Measurements from ENCODE around the gene TCF12.
"Not testable (repeated sequence)": the region's sequence is repeated elsewhere in the genome, so short reads cannot be mapped to it uniquely, and the experiment has no call there.

Gene TCF12

DNA sequence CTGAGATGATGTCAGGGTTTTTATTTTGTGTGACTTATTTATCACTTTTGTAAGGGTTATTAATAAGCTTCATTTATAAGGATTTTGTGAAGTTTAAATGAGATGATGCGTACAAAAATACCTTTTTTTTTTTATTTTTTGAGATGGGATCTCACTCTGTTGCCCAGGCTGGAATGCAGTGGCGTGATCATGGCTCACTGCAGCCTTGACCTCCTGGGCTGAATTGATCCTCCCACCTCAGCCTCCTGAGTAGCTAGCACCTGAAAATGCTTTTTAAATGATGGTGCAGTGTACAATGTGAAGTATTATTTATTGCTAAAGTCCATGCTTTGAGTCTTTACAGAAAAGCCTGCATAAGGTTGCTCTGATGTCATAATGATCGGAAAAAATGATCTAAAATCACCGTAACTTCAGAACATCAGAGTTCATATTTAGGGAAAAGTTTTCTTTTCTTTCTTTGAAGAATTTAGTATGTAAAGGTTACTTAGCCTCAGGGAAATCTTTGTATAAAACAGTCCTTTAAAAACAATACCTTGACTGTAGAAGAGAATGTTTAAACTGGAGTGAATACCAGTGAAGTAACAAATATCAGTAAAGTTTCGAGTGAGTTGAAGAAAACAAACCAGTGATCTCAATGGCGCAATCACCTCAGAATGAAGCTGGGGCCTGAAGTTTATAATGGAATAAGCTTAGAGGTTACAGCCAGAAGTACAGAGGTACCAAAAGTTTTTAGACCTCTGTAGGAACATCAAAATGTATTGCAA lies 29.7 kb downstream of the TCF12 start:
- DNase-seq (ENCODE audit: low read depth) = no peak

DNA sequence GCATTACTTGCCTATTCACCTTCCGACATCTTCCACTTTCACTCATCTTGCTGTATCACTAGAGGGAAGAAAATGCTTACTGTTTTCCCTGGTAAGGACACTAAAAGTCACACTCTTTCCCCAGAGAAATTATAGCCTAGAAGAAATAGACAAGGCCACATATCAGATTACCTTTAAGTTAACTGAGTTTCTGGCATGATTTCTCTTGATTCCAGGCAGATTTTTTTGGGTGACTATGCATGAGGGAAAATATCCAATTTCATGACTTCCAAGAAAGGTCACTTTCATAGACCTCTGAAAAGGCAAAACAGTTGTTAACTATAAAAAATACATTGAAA lies 30.3 kb downstream of the TCF12 start:
- no peak for DNase-seq (ENCODE audit: low read depth)

DNA sequence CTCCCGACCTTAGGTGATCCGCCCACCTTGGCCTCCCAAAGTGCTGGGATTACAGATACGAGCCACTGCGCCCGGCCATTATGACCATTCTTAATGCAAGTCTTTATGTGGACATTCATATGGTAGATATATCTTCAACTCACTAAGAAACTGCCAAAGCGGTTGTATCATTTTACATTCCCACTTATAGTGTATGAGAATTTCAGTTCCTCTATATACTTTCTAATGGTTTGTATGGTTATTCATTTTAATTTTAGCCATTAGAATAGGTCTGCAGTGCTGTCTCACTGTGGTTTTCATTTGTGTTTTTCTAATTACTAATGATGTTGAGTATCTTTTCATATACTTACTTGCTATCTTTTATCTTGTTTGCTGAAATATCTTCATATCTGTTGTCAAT lies 32.5 kb downstream of the TCF12 start:
- no peak for DNase-seq (ENCODE audit: low read depth)

DNA sequence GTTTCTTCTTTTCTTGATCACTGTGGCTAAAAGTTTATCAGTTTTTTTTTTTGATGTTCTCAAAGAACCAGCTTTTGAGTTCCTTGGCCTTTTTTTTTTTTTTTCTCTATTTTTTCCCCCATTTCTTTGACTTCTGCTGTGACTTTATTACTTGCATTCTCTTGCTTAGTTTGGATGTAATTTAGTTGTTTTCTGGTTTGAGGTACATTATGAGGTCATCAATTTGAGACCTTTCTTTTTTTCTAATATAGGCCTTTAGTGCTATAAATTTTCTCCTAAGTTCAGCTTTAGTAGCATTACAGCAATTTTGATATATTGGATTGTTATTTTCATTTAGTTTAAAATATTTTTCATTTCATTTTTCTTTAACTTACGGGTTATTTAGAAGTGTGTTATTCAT lies 35.3 kb downstream of the TCF12 start:
- no peak for DNase-seq (ENCODE audit: low read depth)

DNA sequence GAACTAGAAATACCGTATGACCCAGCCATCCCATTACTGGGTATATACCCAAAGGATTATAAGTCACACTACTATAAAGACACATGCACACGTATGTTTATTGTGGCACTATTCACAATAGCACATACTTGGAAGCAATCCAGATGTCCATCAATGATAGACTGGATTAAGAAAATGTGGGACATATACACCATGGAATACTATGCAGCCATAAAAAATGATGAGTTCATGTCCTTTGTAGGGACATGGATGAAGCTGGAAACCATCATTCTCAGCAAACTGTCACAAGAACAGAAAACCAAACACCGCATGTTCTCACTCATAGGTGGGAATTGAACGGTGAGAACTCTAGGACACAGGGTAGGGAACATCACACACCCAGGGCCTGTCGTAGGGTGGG lies 36.6 kb downstream of the TCF12 start:
- not testable (repeated sequence) for DNase-seq (ENCODE audit: low read depth)

DNA sequence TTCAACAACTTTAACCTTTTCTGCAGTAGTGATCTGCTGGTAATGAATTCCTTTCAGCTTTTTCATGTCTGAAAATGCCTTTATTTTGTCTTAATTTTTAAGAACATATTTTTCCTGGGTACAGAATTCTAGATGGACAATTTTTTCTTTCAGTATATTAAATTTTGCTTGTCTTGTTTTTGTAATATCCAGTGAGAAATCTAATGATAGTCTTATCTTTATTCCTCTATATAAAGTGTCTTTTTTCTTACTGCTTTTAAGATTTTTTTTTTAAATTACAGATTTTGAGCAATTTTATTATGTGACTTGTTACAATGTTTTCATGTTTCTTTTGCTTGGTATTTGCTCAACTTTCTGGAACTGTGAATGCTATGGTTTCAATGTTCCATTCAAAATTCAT lies 38.1 kb downstream of the TCF12 start:
- DNase-seq (ENCODE audit: low read depth) = no peak

DNA sequence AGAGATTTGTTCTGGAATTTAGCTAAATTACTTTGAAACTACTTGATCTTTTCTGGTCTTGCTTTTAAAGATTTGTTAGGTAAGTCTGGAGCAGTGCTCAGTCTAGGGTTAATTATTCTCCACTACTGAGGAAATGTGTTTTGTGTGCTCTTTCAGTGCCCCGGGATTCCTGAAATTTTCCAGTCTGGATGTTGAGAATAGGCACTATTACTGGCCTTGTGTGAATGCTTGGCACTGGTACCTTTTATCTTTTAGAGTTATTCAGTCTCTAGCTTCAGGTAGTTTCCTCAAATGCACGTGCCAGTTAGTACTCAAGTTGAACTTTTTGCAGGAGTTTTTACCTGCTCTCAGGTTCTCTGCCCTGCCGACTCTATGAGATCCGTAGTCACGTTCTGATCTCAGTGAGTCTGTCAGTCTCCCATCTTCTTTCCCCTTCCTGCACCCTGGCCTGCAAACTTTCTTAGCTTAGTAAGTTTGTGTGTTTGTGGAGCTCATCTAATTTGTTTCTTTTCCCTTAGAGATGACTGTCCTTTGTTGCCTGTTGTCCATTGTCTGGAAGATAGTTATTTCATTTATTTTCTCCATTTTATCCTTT lies 39.5 kb downstream of the TCF12 start:
- no peak for DNase-seq (ENCODE audit: low read depth)

DNA sequence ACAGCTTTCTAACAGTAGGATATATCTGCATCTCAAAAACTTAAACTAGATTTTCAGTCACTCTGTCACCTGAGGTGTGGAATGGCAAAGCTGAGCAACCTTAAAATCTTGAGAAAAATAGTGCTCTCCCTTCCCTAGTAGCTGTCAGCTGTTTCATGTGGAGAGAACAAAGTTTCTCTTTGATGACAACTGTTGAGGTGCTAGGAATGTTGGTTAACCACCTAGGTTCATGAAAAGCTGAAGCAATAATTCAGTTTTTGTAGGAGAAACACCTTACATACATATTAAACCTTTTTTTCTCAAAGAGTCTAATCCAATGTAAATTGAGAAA lies 40.8 kb downstream of the TCF12 start:
- no peak for DNase-seq (ENCODE audit: low read depth)

DNA sequence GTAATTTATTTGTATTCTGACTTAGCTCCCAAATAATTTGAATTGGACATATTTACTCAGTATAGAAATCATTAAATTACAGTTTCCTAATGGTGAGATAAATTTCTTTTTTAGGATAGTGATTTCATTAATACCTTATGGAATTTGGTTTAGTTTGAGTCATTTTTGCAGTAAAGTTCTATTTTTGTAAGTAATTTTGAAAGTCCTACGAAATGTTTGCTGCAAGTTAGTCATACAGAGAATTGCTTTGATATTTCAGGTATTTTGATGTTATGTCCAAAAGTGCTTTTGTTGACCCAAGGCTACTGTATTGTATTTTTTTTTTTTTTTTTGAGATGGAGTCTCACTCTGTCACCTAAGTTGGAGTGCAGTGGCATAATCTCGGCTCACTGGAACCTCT lies 41.7 kb downstream of the TCF12 start:
- no peak for DNase-seq (ENCODE audit: low read depth)

DNA sequence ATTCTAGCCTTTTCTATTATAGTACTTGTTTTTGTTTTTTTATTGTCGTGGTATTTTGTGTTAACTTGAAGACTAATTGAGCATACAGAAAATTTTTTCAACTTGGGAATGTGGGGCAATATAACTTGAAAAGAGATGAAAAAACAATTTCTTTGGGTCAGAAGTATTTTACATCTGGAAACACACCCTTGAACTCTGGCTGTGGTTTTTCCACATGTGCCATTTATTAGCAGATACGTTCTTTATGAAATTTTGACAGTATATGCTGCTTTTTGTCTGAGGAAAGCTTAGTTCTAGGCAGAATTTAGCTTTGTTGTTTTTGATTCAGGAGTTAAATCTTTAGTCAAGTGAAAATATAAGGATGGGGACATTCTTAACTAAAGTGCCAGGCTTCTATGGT lies 44.7 kb downstream of the TCF12 start:
- DNase-seq (ENCODE audit: low read depth) = no peak

DNA sequence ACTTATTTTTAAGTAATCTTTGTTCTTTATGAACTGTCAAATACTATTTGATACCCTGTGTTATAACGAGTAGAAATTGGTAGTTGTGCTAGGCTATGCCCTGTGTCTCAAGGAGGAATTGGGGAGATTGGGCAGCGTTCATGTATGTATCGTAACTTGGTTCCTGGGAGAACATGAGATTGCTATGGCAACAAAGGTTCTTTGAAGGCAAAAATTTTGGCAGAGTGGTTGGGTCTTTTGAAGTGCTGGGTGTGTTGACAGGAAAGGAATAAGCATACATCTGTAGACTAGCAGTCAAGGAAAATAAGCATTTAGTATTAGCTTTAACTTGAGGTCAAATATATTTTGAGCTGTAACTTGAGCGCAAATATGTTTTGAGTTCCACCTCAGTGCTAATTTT lies 45.3 kb downstream of the TCF12 start:
- DNase-seq (ENCODE audit: low read depth) = no peak

DNA sequence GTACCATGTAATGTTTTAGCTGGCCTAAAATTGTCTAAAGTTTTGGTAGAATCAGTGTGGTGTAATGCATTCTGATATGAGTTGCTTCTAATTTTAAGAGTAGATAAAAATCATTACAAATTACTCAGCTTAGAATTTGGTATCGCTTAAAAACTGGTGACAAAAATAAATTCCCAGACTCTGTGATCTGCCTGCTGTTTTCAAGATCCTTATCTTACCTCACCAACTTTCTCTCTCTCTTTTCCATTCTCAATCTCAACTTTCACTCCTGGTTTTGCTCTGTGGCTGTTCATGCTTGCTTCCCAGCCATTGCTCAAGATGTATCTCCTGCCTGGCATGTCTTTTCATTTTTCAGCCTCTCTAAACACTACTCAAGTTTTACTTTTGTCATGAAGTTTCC lies 45.7 kb downstream of the TCF12 start:
- no peak for DNase-seq (ENCODE audit: low read depth)

DNA sequence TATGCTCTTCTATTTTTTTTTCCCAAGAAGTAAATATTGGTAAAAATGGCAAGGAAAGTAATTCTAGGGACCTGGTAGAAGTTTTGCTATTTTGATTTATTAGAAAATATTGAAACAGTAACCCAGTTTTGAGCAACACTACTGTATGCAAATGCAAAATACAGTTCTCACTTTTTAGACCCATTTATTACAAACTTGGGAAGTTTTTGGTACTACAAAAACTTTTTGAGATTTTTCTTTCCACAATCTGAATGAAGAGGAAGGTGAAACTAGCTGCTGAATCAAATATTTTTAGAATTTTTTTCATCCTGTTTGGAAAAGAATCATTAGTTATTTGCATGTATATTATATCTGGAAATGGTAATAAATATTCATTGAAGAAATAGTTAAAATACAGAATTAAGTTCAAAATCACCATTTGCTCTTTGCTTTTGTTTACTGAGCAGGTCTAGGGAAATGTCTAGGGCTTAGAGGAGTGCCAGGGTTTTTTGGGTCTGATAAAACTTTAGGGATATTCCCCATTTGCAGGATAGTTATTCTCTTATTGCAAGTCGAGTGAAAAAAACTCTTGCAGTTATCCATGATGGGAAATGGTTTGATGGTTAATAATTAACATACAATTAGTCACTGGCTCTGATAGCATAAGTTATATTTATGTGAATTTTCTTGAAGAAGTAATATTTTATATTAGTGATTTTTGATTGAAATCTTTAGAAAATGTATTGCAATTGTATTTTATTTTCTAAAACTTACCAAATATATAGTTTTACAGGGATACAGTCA lies 47.0 kb downstream of the TCF12 start:
- no peak for DNase-seq (ENCODE audit: low read depth)

DNA sequence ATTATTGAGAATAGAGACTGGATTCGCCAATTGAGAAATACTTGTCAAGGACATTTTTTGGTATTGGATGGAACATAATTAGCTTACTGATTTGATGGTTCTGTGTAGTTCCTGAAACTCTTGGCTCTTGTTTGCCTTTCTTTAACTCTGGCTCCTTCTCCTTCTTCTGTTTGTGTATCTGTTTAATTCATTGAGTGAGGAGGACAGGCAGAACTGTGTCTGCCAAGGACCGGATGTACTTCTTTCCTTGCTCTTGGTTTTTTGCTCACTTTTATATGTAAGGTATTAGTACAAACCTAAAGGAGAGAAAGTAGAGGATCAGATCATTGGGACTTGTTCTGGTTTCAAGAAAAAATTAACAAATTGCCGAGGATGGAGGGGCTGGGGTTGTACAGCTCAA lies 48.9 kb downstream of the TCF12 start:
- no peak for DNase-seq (ENCODE audit: low read depth)

DNA sequence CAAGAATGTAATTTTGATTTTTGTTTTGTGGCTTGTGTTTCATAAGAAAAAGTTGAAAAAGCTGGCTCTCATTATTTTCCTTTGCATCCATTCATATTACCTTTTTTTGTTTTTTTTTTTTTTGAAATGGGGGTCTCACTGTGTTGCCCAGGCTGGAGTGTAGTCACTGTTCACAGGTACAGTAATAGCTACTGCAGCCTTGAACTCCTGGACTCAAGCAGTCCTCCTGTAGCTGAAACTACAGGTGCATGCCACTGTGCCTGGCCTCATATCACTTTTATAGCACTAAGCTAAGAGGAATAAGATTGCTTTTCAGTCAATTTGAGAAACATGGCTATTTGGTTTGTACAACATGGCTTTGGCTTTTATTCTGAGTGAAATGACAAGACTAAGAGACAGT lies 49.8 kb downstream of the TCF12 start:
- no peak for DNase-seq (ENCODE audit: low read depth)

DNA sequence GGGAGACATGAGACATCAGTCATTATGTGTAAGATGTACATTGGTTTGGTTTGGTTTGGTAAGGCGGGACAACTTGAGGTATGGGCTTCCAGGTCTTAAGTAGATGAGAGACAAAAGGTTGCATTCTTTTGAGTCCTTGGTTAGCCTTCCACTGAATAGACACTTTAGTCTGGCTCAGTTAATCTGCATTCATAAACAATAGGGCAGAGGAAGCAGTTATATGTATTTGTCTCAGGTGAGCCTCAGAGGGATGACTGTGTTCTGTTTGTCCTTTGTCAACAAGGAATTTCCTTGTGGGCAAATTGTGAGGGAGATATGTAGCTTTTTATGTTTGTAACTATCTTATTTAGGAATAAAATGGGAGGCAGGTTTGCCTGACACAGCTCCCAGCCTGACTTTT lies 50.4 kb downstream of the TCF12 start:
- DNase-seq (ENCODE audit: low read depth) = no peak

DNA sequence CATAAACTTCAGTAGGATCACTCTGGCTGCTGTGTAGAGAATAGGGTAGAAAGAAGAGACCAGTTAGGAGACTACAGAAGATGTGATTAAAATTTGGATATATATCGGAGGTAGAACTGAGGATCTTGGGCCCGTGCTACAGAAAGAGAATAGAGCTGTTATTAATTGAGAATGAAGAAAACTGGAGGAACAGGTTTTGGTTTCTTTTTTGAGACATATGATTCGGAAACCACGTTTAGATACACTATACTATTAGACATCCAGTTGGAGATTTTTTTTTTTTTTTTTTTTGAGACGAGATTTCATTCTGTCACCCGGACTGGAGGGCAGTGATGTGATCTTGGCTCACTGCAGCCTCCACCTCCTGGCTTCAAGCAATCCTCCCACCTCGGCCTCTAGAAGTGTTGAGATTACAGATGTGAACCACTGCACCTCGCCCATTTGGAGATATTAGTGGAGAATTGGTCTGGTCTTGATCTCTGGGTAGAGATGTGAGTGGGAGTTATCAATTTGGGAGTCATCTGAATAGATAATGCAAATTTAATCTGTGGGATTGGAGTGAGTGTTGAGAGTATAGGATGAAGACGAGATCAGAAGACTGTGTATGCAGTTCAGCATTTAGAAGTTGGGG lies 50.9 kb downstream of the TCF12 start:
- no peak for DNase-seq (ENCODE audit: low read depth)

DNA sequence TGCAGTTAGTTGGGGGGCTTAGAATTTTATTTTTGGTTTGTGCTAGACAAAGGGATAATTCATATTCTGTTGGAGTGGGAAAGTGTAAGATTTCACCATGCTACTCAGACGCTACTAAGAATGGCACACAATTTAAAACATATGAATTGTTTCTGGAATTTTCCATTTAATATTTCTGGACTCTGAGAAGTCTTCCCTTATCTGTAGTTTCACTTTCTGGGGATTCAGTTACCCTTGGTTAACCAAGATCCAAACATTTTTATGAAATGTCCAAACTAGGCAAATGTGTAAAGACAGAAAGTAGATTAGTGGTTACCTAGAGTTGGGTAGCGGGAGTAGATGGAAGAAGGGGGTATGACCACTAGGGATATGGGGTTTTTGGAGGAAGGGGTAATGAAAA lies 53.1 kb downstream of the TCF12 start:
- no peak for DNase-seq (ENCODE audit: low read depth)

DNA sequence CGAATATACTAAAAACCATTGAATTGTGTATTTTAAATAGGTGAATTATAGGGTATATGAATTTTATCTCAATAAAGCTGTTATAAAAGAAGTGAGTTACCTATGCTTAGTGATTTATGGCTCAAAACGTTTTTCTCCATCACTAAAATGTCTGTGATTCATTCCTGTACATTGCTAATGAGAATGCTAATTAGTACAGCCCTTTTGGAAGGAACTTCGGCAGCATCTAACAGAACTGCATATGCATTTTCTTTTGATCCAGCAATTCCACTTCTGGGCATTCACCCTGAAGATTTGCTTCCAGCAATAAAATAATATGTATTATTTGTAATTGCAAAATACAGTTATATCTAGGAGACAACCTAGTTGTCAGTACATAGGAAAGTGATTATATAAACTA lies 53.6 kb downstream of the TCF12 start:
- DNase-seq (ENCODE audit: low read depth) = no peak

DNA sequence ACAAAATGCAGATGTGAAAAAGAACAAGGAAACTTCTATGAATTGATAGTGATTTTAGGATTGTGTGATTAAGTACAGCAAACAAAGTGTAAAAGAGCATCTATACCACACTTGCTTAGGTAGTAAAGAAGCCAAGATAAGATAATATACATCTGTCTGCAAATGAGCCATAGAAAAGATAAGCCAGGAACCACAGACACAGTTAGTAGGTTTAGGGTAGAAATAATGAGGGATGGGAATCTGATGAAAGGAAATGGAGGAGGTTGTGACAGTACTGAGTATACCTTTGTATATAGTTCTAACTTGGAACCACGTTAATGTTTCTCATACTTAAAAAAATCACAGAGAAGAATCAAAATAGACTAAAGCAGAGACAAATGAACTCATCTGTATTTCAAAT lies 54.0 kb downstream of the TCF12 start:
- no peak for DNase-seq (ENCODE audit: low read depth)

DNA sequence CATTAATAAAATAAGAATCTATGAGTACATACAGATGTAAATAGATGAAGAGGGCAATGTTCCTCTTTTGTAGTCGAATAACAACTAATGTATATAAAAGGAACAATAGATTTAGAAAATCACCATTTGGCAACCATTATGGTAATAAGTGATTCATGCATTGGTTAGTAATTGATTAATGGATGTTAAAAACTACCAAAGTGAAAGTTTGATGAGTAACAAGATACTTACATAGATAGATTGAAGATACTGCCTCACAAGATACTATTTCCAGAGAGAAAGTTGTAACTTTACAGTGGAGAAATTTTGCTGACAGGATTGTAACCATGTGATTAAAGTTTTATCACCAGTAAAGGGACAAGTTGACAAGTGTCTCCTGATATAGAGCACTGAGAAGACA lies 55.0 kb downstream of the TCF12 start:
- no peak for DNase-seq (ENCODE audit: low read depth)

DNA sequence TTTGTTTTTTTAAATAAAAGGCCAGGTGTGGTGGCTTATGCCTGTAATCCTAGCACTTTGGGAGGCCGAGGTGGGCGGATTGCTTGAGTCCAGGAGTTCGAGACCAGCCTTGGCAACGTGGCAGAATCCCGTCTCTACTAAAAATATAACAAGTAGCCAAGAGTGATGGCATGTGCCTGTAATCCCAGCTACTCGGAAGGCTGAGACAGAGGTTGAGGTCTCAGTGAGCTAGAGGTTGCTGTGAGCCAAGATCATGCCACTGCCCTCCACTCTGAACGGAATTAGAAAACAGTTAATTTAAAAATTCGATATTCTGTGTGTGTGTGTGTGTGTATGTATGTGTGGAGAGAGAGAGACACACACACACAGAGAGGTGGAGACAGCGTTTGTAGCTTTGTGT lies 58.8 kb downstream of the TCF12 start:
- DNase-seq (ENCODE audit: low read depth) = no peak

Measured in T follicular helper cell (primary cell).